Measurements from ENCODE around the gene ZFAND6.
"Not testable (repeated sequence)": the region's sequence is repeated elsewhere in the genome, so short reads cannot be mapped to it uniquely, and the experiment has no call there.

The ZFAND6 gene

GRCh38 chr15:80095969-80096368 is 36.5 kb downstream of the ZFAND6 start:
- no peak for DNase-seq (ENCODE audit: low read depth in 2 of 2, low spot score in 1 of 2)

- no peak for DNase-seq (ENCODE audit: low read depth in 2 of 2, low spot score in 1 of 2)
Measured at GRCh38 chr15:80098341-80098740, 38.9 kb downstream of the ZFAND6 start.

GRCh38 chr15:80099241-80099640 is 39.8 kb downstream of the ZFAND6 start:
- DNase-seq (ENCODE audit: low read depth in 2 of 2, low spot score in 1 of 2): no peak

GRCh38 chr15:80099662-80100061 is 40.2 kb downstream of the ZFAND6 start:
- not testable (repeated sequence) for DNase-seq (ENCODE audit: low read depth in 2 of 2, low spot score in 1 of 2)

- no peak for DNase-seq (ENCODE audit: low read depth in 2 of 2, low spot score in 1 of 2)
Measured at GRCh38 chr15:80100247-80100646, 40.8 kb downstream of the ZFAND6 start.

GRCh38 chr15:80105193-80105592 is 45.7 kb downstream of the ZFAND6 start:
- DNase-seq (ENCODE audit: low read depth in 2 of 2, low spot score in 1 of 2): no peak

- no peak for DNase-seq (ENCODE audit: low read depth in 2 of 2, low spot score in 1 of 2)
Measured at GRCh38 chr15:80105595-80105994, 46.1 kb downstream of the ZFAND6 start.

- DNase-seq (ENCODE audit: low read depth in 2 of 2, low spot score in 1 of 2): no peak
Measured at GRCh38 chr15:80106051-80106450, 46.6 kb downstream of the ZFAND6 start.

GRCh38 chr15:80107204-80107603 is 47.7 kb downstream of the ZFAND6 start:
- no peak for DNase-seq (ENCODE audit: low read depth in 2 of 2, low spot score in 1 of 2)

GRCh38 chr15:80107774-80108173 is 48.3 kb downstream of the ZFAND6 start:
- DNase-seq (ENCODE audit: low read depth in 2 of 2, low spot score in 1 of 2): no peak

- DNase-seq (ENCODE audit: low read depth in 2 of 2, low spot score in 1 of 2): no peak
Measured at GRCh38 chr15:80109388-80109787, 49.9 kb downstream of the ZFAND6 start.

GRCh38 chr15:80110920-80111319 is 51.4 kb downstream of the ZFAND6 start:
- no peak for DNase-seq (ENCODE audit: low read depth in 2 of 2, low spot score in 1 of 2)

GRCh38 chr15:80114114-80114513 is 54.6 kb downstream of the ZFAND6 start:
- no peak for DNase-seq (ENCODE audit: low read depth in 2 of 2, low spot score in 1 of 2)

- DNase-seq (ENCODE audit: low read depth in 2 of 2, low spot score in 1 of 2): no peak
Measured at GRCh38 chr15:80115021-80115420, 55.5 kb downstream of the ZFAND6 start.

GRCh38 chr15:80118956-80119355 is 59.5 kb downstream of the ZFAND6 start:
- no peak for DNase-seq (ENCODE audit: low read depth in 2 of 2, low spot score in 1 of 2)

- DNase-seq (ENCODE audit: low read depth in 2 of 2, low spot score in 1 of 2): no peak
Measured at GRCh38 chr15:80120636-80121035, 61.2 kb downstream of the ZFAND6 start.

- no peak for DNase-seq (ENCODE audit: low read depth in 2 of 2, low spot score in 1 of 2)
Measured at GRCh38 chr15:80121546-80121945, 62.1 kb downstream of the ZFAND6 start.

- DNase-seq (ENCODE audit: low read depth in 2 of 2, low spot score in 1 of 2): no peak
Measured at GRCh38 chr15:80123034-80123433, 63.6 kb downstream of the ZFAND6 start.

- DNase-seq (ENCODE audit: low read depth in 2 of 2, low spot score in 1 of 2): not testable (repeated sequence)
Measured at GRCh38 chr15:80127253-80127652, 67.8 kb downstream of the ZFAND6 start.

GRCh38 chr15:80127911-80128310 is 68.4 kb downstream of the ZFAND6 start:
- DNase-seq (ENCODE audit: low read depth in 2 of 2, low spot score in 1 of 2): no peak

- no peak for DNase-seq (ENCODE audit: low read depth in 2 of 2, low spot score in 1 of 2)
Measured at GRCh38 chr15:80132382-80132781, 72.9 kb downstream of the ZFAND6 start.

- no peak for DNase-seq (ENCODE audit: low read depth in 2 of 2, low spot score in 1 of 2)
Measured at GRCh38 chr15:80136854-80137253, 77.4 kb downstream of the ZFAND6 start.

GRCh38 chr15:80138961-80139360 is 79.5 kb downstream of the ZFAND6 start:
- DNase-seq (ENCODE audit: low read depth in 2 of 2, low spot score in 1 of 2): no peak

GRCh38 chr15:80140909-80141308 is 81.4 kb downstream of the ZFAND6 start:
- no peak for DNase-seq (ENCODE audit: low read depth in 2 of 2, low spot score in 1 of 2)
